Mesothelial cell of epicardium (in vitro differentiated cells): ENCODE results near the gene OR51V1. TPM values are rescaled to one million over a fixed set of nuclear protein-coding genes. Genes with fewer than 3 reads are reported as not detected.
"Not testable (repeated sequence)": the region's sequence is repeated elsewhere in the genome, so short reads cannot be mapped to it uniquely, and the experiment has no call there.

Experiments
- DNase-seq, 2 experiments: peaks; one replicate each; pipeline ENCODE4 v3.0.0; 2021; ENCODE audit warnings: low spot score in 2 of 2; ENCODE audit not compliant: unreplicated experiment in 2 of 2
- H3K27ac Mint-ChIP-seq: 2 replicates; pipeline ENCODE4 v1.8.0; 2021; ENCODE audit warnings: mixed read lengths
- H3K27me3 Mint-ChIP-seq: 2 replicates; pipeline ENCODE4 v1.8.0; 2021; ENCODE audit warnings: low read depth, mixed read lengths
- H3K36me3 Mint-ChIP-seq: 2 replicates; pipeline ENCODE4 v1.8.0; 2021; ENCODE audit warnings: mixed read lengths
- H3K4me1 Mint-ChIP-seq: 2 replicates; pipeline ENCODE4 v1.8.0; 2021; ENCODE audit warnings: mixed read lengths
- H3K4me3 Mint-ChIP-seq: 2 replicates; pipeline ENCODE4 v1.8.0; 2021; ENCODE audit warnings: mild to moderate bottlenecking, moderate library complexity, mixed read lengths
- H3K9me3 Mint-ChIP-seq: 2 replicates; pipeline ENCODE4 v1.8.0; 2021; ENCODE audit warnings: mixed read lengths
- total RNA-seq: library from RNA; stranded (reverse); gene quantifications from 3 replicates; pipeline ENCODE4 v1.2.1, GENCODE V29; 2021
- TF ChIP-seq, protein P1 (sequence below): fragments of 200-600 bp; sonication (generic); IDR thresholded peaks from one replicate; pipeline ENCODE4 v1.5.0; 2021; ENCODE audit warnings: antibody characterized with exemption; ENCODE audit not compliant: unreplicated experiment

The OR51V1 gene, protein sequence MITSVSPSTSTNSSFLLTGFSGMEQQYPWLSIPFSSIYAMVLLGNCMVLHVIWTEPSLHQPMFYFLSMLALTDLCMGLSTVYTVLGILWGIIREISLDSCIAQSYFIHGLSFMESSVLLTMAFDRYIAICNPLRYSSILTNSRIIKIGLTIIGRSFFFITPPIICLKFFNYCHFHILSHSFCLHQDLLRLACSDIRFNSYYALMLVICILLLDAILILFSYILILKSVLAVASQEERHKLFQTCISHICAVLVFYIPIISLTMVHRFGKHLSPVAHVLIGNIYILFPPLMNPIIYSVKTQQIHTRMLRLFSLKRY
- not detected in 3 replicates for total RNA-seq

DNA sequence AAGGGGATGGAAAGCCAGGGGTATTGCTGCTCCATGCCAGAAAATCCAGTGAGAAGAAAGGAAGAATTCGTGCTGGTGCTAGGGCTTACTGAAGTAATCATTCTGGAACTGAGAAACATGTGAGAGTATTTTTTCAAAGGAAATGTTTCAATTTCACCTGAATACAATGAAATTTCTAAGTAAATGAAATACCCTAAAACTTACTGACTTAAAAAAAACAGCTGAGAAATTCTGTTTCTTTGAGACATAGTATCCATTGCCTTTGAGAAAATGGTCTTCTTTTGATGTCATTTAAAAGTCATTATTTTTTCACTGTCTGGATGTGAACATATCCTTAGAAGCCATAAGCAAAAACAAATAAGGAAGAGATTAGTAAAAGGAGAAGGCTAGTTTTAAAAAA, at the start of gene OR51V1:
TSS of gene OR51V1 (minus strand) at position 101 of the 400 bp plus-strand sequence. CDS start at position 101, 0 bp downstream.
- no peaks in the 10 kb centered on the region for H3K36me3 Mint-ChIP-seq
- no peaks in the 10 kb centered on the region for H3K9me3 Mint-ChIP-seq
- H3K4me3 Mint-ChIP-seq = no peak within 1 kb of the TSS
- TF ChIP-seq, protein P1, sequence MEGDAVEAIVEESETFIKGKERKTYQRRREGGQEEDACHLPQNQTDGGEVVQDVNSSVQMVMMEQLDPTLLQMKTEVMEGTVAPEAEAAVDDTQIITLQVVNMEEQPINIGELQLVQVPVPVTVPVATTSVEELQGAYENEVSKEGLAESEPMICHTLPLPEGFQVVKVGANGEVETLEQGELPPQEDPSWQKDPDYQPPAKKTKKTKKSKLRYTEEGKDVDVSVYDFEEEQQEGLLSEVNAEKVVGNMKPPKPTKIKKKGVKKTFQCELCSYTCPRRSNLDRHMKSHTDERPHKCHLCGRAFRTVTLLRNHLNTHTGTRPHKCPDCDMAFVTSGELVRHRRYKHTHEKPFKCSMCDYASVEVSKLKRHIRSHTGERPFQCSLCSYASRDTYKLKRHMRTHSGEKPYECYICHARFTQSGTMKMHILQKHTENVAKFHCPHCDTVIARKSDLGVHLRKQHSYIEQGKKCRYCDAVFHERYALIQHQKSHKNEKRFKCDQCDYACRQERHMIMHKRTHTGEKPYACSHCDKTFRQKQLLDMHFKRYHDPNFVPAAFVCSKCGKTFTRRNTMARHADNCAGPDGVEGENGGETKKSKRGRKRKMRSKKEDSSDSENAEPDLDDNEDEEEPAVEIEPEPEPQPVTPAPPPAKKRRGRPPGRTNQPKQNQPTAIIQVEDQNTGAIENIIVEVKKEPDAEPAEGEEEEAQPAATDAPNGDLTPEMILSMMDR = no peak
- H3K4me1 Mint-ChIP-seq = peaks cover 5% of the 10 kb centered on the region
- H3K27me3 Mint-ChIP-seq = peaks cover 7% of the 10 kb centered on the region
- no peak within 1 kb of the TSS for H3K27ac Mint-ChIP-seq
- DNase-seq = no peak

DNA sequence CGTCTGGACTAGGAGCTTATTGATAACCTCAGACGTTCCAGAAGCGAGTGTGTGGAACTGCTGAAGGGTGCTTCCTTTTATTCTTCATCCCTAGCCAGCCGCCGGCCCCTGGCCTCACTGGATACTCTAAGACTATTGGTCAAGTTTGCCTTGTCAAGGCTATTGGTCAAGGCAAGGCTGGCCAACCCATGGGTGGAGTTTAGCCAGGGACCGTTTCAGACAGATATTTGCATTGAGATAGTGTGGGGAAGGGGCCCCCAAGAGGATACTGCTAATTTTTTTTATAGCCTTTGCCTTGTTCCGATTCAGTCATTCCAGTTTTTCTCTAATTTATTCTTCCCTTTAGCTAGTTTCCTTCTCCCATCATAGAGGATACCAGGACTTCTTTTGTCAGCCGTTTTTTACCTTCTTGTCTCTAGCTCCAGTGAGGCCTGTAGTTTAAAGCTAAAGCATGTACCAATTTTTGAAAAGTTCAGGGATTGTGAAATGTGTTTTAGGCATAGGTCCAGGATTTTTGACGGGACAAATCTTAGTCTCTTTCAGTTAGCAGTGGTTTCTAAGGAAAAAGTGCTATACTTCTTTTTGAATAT, 49.4 kb upstream of the OR51V1 start, which contains the start of gene HBG1:
TSS of gene HBG1 (minus strand) at position 51 of the 590 bp plus-strand sequence. CDS start 53 bp downstream, outside the sequence.
- not testable (repeated sequence) for H3K4me3 Mint-ChIP-seq, H3K27ac Mint-ChIP-seq, H3K36me3 Mint-ChIP-seq, DNase-seq, H3K9me3 Mint-ChIP-seq
- Mint-ChIP-seq H3K27me3 (peaks cover 16% of the 10 kb centered on the region), H3K4me1 (peaks cover 22% of the 10 kb centered on the region)

DNA sequence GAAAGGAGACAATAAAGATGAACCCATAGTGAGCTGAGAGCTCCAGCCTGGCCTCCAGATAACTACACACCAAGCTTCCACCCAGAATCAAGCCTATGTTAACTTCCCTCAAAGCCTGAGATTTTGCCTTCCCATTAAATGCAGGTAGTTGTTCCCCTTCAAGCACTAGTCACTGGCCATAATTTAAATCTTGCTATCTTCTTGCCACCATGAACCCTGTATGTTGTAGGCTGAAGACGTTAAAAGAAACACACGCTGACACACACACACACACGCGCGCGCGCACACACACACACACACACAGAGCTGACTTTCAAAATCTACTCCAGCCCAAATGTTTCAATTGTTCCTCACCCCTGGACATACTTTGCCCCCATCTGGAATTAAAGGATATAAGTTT, 48.0 kb upstream of the OR51V1 start:
- H3K27ac Mint-ChIP-seq, H3K4me3 Mint-ChIP-seq, H3K36me3 Mint-ChIP-seq, H3K9me3 Mint-ChIP-seq, DNase-seq: not testable (repeated sequence)
- Mint-ChIP-seq H3K27me3 (peaks cover 16% of the 10 kb centered on the region), H3K4me1 (peaks cover 28% of the 10 kb centered on the region)

DNA sequence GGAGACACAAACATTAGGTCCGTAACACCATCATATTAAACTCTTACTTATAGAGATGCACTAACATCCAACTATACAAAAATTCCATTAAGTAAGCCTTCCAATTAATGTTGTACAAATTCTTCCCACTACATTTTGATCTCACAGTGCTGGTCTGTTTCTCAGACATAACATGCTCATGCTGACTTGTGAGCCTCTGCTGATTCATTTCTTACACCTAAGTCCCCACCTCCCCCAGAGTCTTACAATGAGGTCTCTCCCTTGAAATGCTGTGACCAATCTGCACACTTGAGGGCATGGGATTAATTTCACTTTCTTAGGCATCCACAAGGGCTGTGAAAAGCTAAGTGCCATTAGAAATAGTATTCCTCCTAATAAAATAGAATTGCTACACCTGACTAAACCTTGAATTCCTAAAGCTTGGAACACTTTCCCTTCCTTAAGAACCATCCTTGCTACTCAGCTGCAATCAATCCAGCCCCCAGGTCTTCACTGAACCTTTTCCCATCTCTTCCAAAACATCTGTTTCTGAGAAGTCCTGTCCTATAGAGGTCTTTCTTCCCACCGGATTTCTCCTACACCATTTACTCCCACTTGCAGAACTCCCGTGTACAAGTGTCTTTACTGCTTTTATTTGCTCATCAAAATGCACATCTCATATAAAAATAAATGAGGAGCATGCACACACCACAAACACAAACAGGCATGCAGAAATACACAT, 47.1 kb upstream of the OR51V1 start:
- Mint-ChIP-seq H3K36me3 (no peaks in the 10 kb centered on the region), H3K4me3 (no peak overlapping the region), H3K9me3 (no peaks in the 10 kb centered on the region), H3K27ac (no peak overlapping the region), H3K27me3 (peaks cover 13% of the 10 kb centered on the region), H3K4me1 (peaks cover 28% of the 10 kb centered on the region)
- DNase-seq = no peak
- TF ChIP-seq, protein P1 = no peak

DNA sequence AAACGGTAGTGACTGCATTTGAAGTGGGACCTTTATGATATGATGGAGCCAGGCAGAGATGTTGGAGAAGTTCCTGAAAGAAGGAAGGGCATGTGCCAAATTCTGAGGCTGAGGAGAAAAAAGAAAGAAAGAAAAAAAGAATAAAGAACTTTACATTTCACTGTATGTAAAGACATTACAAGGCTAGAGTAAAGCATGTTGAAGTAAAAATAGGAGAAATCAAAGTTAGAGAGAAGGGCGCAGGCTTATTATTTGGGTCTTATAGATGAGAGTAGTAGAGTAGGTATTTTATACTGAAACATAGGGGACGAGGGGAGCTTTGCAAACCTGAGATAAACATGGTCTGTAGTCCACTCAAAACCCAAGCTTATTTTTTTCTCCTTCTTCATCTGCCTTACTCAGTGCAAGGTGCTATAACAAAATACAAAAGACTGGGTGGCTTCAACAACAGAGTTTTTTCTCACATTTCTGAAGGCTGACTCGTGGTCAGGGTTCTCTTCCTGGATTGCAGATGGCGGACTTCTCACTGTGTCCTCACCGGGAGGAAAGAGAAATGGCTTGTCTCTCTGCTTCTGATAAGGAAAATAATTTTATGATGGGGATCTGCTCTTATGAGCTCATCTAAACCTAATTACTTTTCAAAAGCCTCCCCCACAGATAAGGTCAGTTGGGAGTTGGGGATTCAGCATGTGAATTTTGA, 46.4 kb upstream of the OR51V1 start:
- TF ChIP-seq, protein P1 = no peak
- no peak for DNase-seq
- H3K4me3 Mint-ChIP-seq = no peak overlapping the region
- H3K9me3 Mint-ChIP-seq = no peaks in the 10 kb centered on the region
- no peak overlapping the region for H3K27ac Mint-ChIP-seq
- no peaks in the 10 kb centered on the region for H3K36me3 Mint-ChIP-seq
- H3K27me3 Mint-ChIP-seq = peaks cover 11% of the 10 kb centered on the region
- peaks cover 28% of the 10 kb centered on the region for H3K4me1 Mint-ChIP-seq

DNA sequence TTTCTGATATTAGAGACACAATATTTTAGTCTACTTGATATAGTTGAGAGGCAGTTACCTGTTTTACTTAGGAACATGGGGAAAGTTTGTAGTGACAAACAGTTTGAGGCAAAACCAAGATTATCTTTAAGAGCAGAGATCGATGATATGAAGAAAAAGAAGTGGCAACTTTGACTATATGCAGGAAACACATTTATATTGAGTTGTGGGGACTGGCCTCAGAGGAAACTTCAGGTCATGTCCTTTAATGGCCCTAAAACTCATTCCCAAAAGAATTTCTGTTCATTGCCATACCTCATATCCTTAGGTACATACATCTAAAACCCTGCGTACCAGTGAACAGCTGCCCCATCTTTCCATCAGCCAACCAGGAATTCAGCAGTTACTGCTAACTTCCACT, 44.7 kb upstream of the OR51V1 start:
- TF ChIP-seq, protein P1 = no peak
- Mint-ChIP-seq H3K4me3 (no peak overlapping the region), H3K9me3 (no peaks in the 10 kb centered on the region), H3K4me1 (peaks cover 28% of the 10 kb centered on the region), H3K27me3 (peaks cover 6% of the 10 kb centered on the region), H3K36me3 (no peaks in the 10 kb centered on the region), H3K27ac (no peak overlapping the region)
- no peak for DNase-seq
